HepG2 (cell line): Measurements from ENCODE around the gene DGKB. TPM values are rescaled to one million over a fixed set of nuclear protein-coding genes. Genes with fewer than 3 reads are reported as not detected.

ENCODE experiments used
- ATAC-seq: fragments of 200-7000 bp; cut with Tn5 transposase; 3 replicates; pipeline ENCODE4 v1.9.1; 2020; ENCODE audit warnings: mild to moderate bottlenecking, moderate library complexity
- BruUV-seq: library from RNA; stranded (reverse); fragments of 400-500 nt; replicated peaks from 2 replicates; lab custom pipeline; 2021; lab: Mats Ljungman, UMichigan
- CTCF ChIA-PET: fragments of 300-600 bp; formaldehyde crosslinking; extraction: SDS; loops from one replicate; lab custom pipeline; 2021; ENCODE audit warnings: low total read pairs, inconsistent platforms, low intra/inter-chr PET ratio; lab: Yijun Ruan, JAX
- POLR2A ChIA-PET: fragments of 350-600 bp; sonication (Branson Sonifier 250); formaldehyde crosslinking; loops from one replicate; lab custom pipeline; 2020; ENCODE audit warnings: antibody characterized with exemption, inconsistent platforms; lab: Yijun Ruan, JAX
- DNase-seq: peaks from one replicate; pipeline ENCODE4 v3.0.0-alpha.2; 2015; ENCODE audit warnings: low spot score
- FAIRE-seq: peaks from 3 replicates; lab custom pipeline; 2011; peaks lifted over from hg19 to GRCh38; lab: Jason Lieb, UNC
- H2AFZ ChIP-seq: one replicate; pipeline ENCODE4 v1.6.1; 2011; ENCODE audit warnings: low read length, inconsistent platforms
- H3K27ac ChIP-seq: fragments of 300-600 bp; 3 replicates; pipeline ENCODE4 v1.8.0; 2011; ENCODE audit warnings: mixed run types, mild to moderate bottlenecking, mixed read lengths, low read length, inconsistent platforms; ENCODE audit not compliant: insufficient read depth; ENCODE audit errors: extremely low read length
- H3K27me3 ChIP-seq, 2 experiments: fragments of 200-600 bp in 1 of 2; 2 replicates in 1 of 2; 3 replicates in 1 of 2; pipeline versions ENCODE4 v1.6.0 to v1.8.0; 2011; ENCODE audit warnings: low read length in 2 of 2, mild to moderate bottlenecking in 2 of 2, moderate library complexity in 2 of 2, inconsistent platforms in 1 of 2; ENCODE audit not compliant: insufficient read depth in 2 of 2, control insufficient read depth in 1 of 2
- H3K36me3 ChIP-seq, 2 experiments: fragments of 200-600 bp in 1 of 2; replicated peaks in 1 of 2; 2 replicates in 1 of 2; 3 replicates in 1 of 2; pipeline versions ENCODE4 v1.5.1 to v1.8.0; 2011; ENCODE audit warnings: low read length in 2 of 2, inconsistent platforms in 1 of 2; ENCODE audit not compliant: insufficient read depth in 2 of 2, control insufficient read depth in 1 of 2
- H3K4me1 ChIP-seq: 2 replicates; pipeline ENCODE4 v1.5.1; 2012; ENCODE audit warnings: low read length, inconsistent platforms; ENCODE audit not compliant: insufficient read depth
- H3K4me2 ChIP-seq: 2 replicates; pipeline ENCODE4 v1.6.0; 2011; ENCODE audit warnings: low read depth, low read length, inconsistent platforms
- H3K4me3 ChIP-seq, 3 experiments: fragments of 200-600 bp in 1 of 3; sonication (generic), shearing (Covaris generic) in 1 of 3; replicated peaks in 1 of 3; 2 replicates each; pipeline ENCODE4 v1.5.1; 2011 to 2016; ENCODE audit warnings: low read length in 3 of 3, inconsistent platforms in 2 of 3, low read depth in 2 of 3, mild to moderate bottlenecking in 2 of 3, control low read depth in 1 of 3, mixed read lengths in 1 of 3; ENCODE audit not compliant: insufficient read depth in 1 of 3
- H3K79me2 ChIP-seq: one replicate; pipeline ENCODE4 v1.6.1; 2011; ENCODE audit warnings: low read length, inconsistent platforms; ENCODE audit not compliant: insufficient read depth
- H3K9ac ChIP-seq: 2 replicates; pipeline ENCODE4 v1.6.0; 2011; ENCODE audit warnings: mild to moderate bottlenecking, low read depth, low read length, inconsistent platforms; ENCODE audit not compliant: insufficient read depth
- H3K9me3 ChIP-seq: 2 replicates; pipeline ENCODE4 v1.5.1; 2012; ENCODE audit warnings: mild to moderate bottlenecking, low read length
- H4K20me1 ChIP-seq: 2 replicates; pipeline ENCODE4 v1.6.0; 2011; ENCODE audit warnings: inconsistent platforms, mild to moderate bottlenecking, low read length, moderate library complexity; ENCODE audit not compliant: insufficient read depth
- AGO1 ChIP-seq: fragments of 200-400 bp; formaldehyde crosslinking; IDR thresholded peaks from 2 replicates; pipeline ENCODE4 v1.6.1; 2017; ENCODE audit warnings: mild to moderate bottlenecking, low read depth, low read length, moderate library complexity; ENCODE audit not compliant: poor library complexity, severe bottlenecking
- CHD4 ChIP-seq: fragments of 200-600 bp; sonication (generic); IDR thresholded peaks from 2 replicates; pipeline ENCODE4 v1.7.0; 2017; ENCODE audit warnings: mild to moderate bottlenecking, low read length, borderline replicate concordance
- ERF ChIP-seq: IDR thresholded peaks from 2 replicates; pipeline ENCODE4 v1.6.1; 2018; ENCODE audit warnings: missing biosample characterization, missing genetic modification reagents
- GTF3A ChIP-seq: sonication (generic); formaldehyde crosslinking; conservative IDR thresholded peaks from 2 replicates; pipeline ENCODE4 v1.4.0; 2020; ENCODE audit warnings: mild to moderate bottlenecking, missing genetic modification reagents
- HNRNPLL ChIP-seq: fragments of 200-400 bp; formaldehyde crosslinking; IDR thresholded peaks from 2 replicates; pipeline ENCODE4 v1.6.1; 2017; ENCODE audit warnings: mild to moderate bottlenecking, low read depth, low read length; ENCODE audit not compliant: poor library complexity, severe bottlenecking
- KLF16 ChIP-seq, 2 experiments: sonication (generic) in 1 of 2; formaldehyde crosslinking in 1 of 2; IDR thresholded peaks; 2 replicates each; pipeline versions ENCODE4 v1.6.1 to v1.8.0; 2016 to 2023; ENCODE audit warnings: missing genetic modification reagents in 2 of 2, missing compliant biosample characterization in 1 of 2
- MAFF ChIP-seq: IDR thresholded peaks from 2 replicates; pipeline ENCODE4 v1.6.1; 2011; ENCODE audit warnings: low read depth, low read length, improper control_type of control experiment
- NFYB ChIP-seq: sonication (generic); formaldehyde crosslinking; IDR thresholded peaks from 2 replicates; pipeline ENCODE4 v1.4.0; 2020; ENCODE audit warnings: missing genetic modification reagents
- SAP130 ChIP-seq: IDR thresholded peaks from 2 replicates; pipeline ENCODE4 v1.6.1; 2016; ENCODE audit warnings: low read depth
- SMARCC2 ChIP-seq: fragments of 450-650 bp; IDR thresholded peaks from 2 replicates; pipeline ENCODE4 v1.6.1; 2017; ENCODE audit warnings: antibody characterized with exemption, mild to moderate bottlenecking
- SNRNP70 ChIP-seq: fragments of 200-400 bp; formaldehyde crosslinking; IDR thresholded peaks from 2 replicates; pipeline ENCODE4 v1.6.1; 2017; ENCODE audit warnings: mild to moderate bottlenecking, low read depth, low read length, moderate library complexity
- TAF15 ChIP-seq: fragments of 200-400 bp; formaldehyde crosslinking; IDR thresholded peaks from one replicate; pipeline ENCODE4 v1.6.1; 2018; ENCODE audit warnings: mild to moderate bottlenecking, low read depth, low read length; ENCODE audit not compliant: poor library complexity, severe bottlenecking
- TBX2 ChIP-seq: sonication (generic); formaldehyde crosslinking; IDR thresholded peaks from 2 replicates; pipeline ENCODE4 v1.5.0; 2020; ENCODE audit warnings: missing genetic modification reagents, mild to moderate bottlenecking, borderline replicate concordance
- ZBTB20 ChIP-seq: sonication (generic); formaldehyde crosslinking; IDR thresholded peaks from 2 replicates; pipeline ENCODE4 v1.8.1; 2023; ENCODE audit warnings: missing genetic modification reagents, low read depth, mild to moderate bottlenecking, borderline replicate concordance
- ZNF780A ChIP-seq: sonication (generic); formaldehyde crosslinking; IDR thresholded peaks from 2 replicates; pipeline ENCODE4 v1.8.0; 2022; ENCODE audit warnings: mild to moderate bottlenecking, missing genetic modification reagents, moderate library complexity
- WGBS: methylation state at CpG from one replicate; pipeline ENCODE4 v1.1.6; 2017; ENCODE audit warnings: low lambda C conversion rate; 5-methylcytosine and 5-hydroxymethylcytosine counted together
- in situ Hi-C: cut with HindIII; loops from 2 replicates; pipeline ENCODE4 v1.10.0; 2017; ENCODE audit warnings: low pct_unique_long_range_greater_than_20kb; ENCODE audit not compliant: extremely low pct_ligation_motif_present
- intact Hi-C: fragments of 100-400 bp; cut with micrococcal nuclease; formaldehyde crosslinking; loops from one replicate; pipeline ENCODE4 v1.10.0; 2022; ENCODE audit not compliant: unreplicated experiment
- polyA plus RNA-seq, 8 experiments: library from polyadenylated mRNA; depleted of rRNA in 3 of 8; stranded (reverse) in 7 of 8; unstranded in 1 of 8; fragments of >200 nt; fragmentation: Illumina TruSeq in 4 of 8; extraction: Trizol in 4 of 8; gene quantifications; 2 replicates each; pipeline versions ENCODE4 v1.2.1 to v1.2.3, GENCODE V29; 2011 to 2016; ENCODE audit warnings: low read depth in 4 of 8, missing spikeins in 1 of 8, mixed read lengths in 1 of 8; ENCODE audit not compliant: insufficient read depth in 1 of 8
- total RNA-seq, 5 experiments: library from RNA; depleted of rRNA; stranded (reverse); fragments of >200 nt; fragmentation: Illumina TruSeq; extraction: Trizol; gene quantifications; 2 replicates each; pipeline ENCODE4 v1.2.3, GENCODE V29; 2016; ENCODE audit warnings: low read depth in 1 of 5
- TF ChIP-seq, protein P1 (sequence below): sonication (generic); formaldehyde crosslinking; IDR thresholded peaks from 2 replicates; pipeline ENCODE4 v1.5.1; 2020; ENCODE audit warnings: missing genetic modification reagents, mild to moderate bottlenecking, borderline replicate concordance
- TF ChIP-seq, protein P2 (sequence below): sonication (generic); formaldehyde crosslinking; IDR thresholded peaks from 2 replicates; pipeline ENCODE4 v1.4.0; 2020; ENCODE audit warnings: mild to moderate bottlenecking, missing genetic modification reagents

The DGKB gene
- total and polyA plus RNA-seq, 2 of the 13 experiments (the other 11 are each of a cell fraction or from before 2014, with no cell fraction given) = not detected

DNA sequence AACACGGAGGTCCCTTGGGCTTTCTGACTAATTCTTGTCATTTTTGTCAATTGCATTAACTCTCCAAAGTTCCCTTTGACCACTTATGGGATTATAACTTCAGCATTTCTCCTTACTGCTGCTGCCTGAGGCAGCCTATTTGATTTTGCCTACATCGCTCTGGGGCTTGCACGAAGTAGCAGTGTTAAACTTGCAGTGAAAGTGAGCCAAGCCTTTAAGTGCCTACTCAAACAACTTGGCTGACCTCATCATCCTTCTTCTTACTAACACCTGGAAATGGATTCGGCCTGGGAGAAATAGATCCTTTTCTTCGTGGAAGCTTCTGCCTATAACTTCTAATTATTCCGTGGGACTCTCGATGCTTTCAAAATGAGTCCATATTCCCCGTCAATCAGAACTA is 76.6 kb downstream of the DGKB start:
- no peak overlapping the region for H3K27ac ChIP-seq

More for the DNA sequence above, 76.6 kb downstream of the DGKB start:
- BruUV-seq = no TSS peak
- 14% methylated on average over 8 of the region's 8 CpGs for WGBS
- Histone ChIP-seq H2AFZ (no peak overlapping the region), H3K9me3 (peaks cover 23% of the 10 kb centered on the region), H3K36me3 (no peaks in the 10 kb centered on the region), H3K79me2 (no peaks in the 10 kb centered on the region), H3K4me1 (no peaks in the 10 kb centered on the region), H3K27me3 (no peaks in the 10 kb centered on the region), H4K20me1 (no peaks in the 10 kb centered on the region), H3K9ac (no peak overlapping the region), H3K4me2 (no peak overlapping the region), H3K4me3 (no peak overlapping the region)
- intact Hi-C loops = no loop called here
- ATAC-seq = no peak
- no peak for DNase-seq
- TF ChIP-seq SNRNP70 (no peak), ZNF780A (CRISPR knock-in tag) (no peak), KLF16 (CRISPR knock-in tag; IDR thresholded peaks at IDR 0.05) (no peak), ZBTB20 (CRISPR knock-in tag) (no peak), SAP130 (CRISPR knock-in tag) (no peak), AGO1 (no peak), TBX2 (CRISPR knock-in tag) (no peak), TAF15 (no peak), ERF (CRISPR knock-in tag) (no peak), MAFF (no peak), NFYB (no peak), GTF3A (CRISPR knock-in tag) (no peak), HNRNPLL (no peak), SMARCC2 (no peak), CHD4 (no peak)
- TF ChIP-seq, protein P1, sequence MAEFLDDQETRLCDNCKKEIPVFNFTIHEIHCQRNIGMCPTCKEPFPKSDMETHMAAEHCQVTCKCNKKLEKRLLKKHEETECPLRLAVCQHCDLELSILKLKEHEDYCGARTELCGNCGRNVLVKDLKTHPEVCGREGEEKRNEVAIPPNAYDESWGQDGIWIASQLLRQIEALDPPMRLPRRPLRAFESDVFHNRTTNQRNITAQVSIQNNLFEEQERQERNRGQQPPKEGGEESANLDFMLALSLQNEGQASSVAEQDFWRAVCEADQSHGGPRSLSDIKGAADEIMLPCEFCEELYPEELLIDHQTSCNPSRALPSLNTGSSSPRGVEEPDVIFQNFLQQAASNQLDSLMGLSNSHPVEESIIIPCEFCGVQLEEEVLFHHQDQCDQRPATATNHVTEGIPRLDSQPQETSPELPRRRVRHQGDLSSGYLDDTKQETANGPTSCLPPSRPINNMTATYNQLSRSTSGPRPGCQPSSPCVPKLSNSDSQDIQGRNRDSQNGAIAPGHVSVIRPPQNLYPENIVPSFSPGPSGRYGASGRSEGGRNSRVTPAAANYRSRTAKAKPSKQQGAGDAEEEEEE (CRISPR knock-in tag) = no peak
- TF ChIP-seq, protein P2, sequence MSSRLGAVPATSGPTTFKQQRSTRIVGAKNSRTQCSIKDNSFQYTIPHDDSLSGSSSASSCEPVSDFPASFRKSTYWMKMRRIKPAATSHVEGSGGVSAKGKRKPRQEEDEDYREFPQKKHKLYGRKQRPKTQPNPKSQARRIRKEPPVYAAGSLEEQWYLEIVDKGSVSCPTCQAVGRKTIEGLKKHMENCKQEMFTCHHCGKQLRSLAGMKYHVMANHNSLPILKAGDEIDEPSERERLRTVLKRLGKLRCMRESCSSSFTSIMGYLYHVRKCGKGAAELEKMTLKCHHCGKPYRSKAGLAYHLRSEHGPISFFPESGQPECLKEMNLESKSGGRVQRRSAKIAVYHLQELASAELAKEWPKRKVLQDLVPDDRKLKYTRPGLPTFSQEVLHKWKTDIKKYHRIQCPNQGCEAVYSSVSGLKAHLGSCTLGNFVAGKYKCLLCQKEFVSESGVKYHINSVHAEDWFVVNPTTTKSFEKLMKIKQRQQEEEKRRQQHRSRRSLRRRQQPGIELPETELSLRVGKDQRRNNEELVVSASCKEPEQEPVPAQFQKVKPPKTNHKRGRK (CRISPR knock-in tag) = no peak
- in situ Hi-C loops = no loop called here
- no peak for FAIRE-seq
- ChIA-PET CTCF (no interaction called here), POLR2A (no interaction called here)
